HEK293 (cell line): ENCODE measurements around the gene NOPCHAP1.

Experiments
- CTCF ChIA-PET: fragments of 350-600 bp; formaldehyde crosslinking; extraction: SDS; loops from one replicate; lab custom pipeline; 2021; ENCODE audit warnings: antibody characterized with exemption; lab: Yijun Ruan, JAX
- POLR2A ChIA-PET: fragments of 300-600 bp; formaldehyde crosslinking; extraction: SDS; loops from one replicate; lab custom pipeline; 2020; ENCODE audit warnings: antibody characterized with exemption, inconsistent platforms; lab: Yijun Ruan, JAX
- H3K27ac ChIP-seq: fragments of 200-500 bp; sonication (Bioruptor generic); 2 replicates; pipeline ENCODE4 v1.5.1; 2014; ENCODE audit warnings: low read depth, low read length, control low read depth, inconsistent platforms; ENCODE audit errors: extremely low read depth
- H3K36me3 ChIP-seq, 2 experiments: fragments of 200-500 bp in 1 of 2; sonication (Bioruptor generic) in 1 of 2; 1 replicate in 1 of 2; 2 replicates in 1 of 2; pipeline ENCODE4 v1.5.1; 2014 to 2017; ENCODE audit warnings: inconsistent platforms in 2 of 2, low read length in 2 of 2; ENCODE audit not compliant: control insufficient read depth in 2 of 2, insufficient read depth in 1 of 2
- H3K4me1 ChIP-seq: fragments of 200-500 bp; sonication (Bioruptor generic); 2 replicates; pipeline ENCODE4 v1.5.1; 2014; ENCODE audit warnings: mild to moderate bottlenecking, low read length, inconsistent platforms; ENCODE audit not compliant: control insufficient read depth, insufficient read depth
- H3K4me3 ChIP-seq: 2 replicates; pipeline ENCODE4 v1.5.1; 2011; ENCODE audit warnings: low read depth, mild to moderate bottlenecking, control low read depth, low read length, moderate library complexity
- H3K9me3 ChIP-seq: fragments of 200-500 bp; sonication (Bioruptor generic); 2 replicates; pipeline ENCODE4 v1.5.1; 2014; ENCODE audit warnings: low read depth, low read length, inconsistent platforms; ENCODE audit not compliant: control insufficient read depth, insufficient read depth
- ATF2 ChIP-seq: fragments of 450-650 bp; formaldehyde crosslinking; IDR thresholded peaks from 2 replicates; pipeline ENCODE4 v1.5.1; 2016; ENCODE audit warnings: missing biosample characterization, missing genetic modification characterization, low read depth
- FEZF1 ChIP-seq: fragments of 450-650 bp; formaldehyde crosslinking; IDR thresholded peaks from 2 replicates; pipeline ENCODE4 v1.5.1; 2016; ENCODE audit warnings: missing biosample characterization, missing genetic modification characterization
- KLF17 ChIP-seq: fragments of 450-650 bp; formaldehyde crosslinking; IDR thresholded peaks from 2 replicates; pipeline ENCODE4 v1.5.1; 2016; ENCODE audit warnings: missing biosample characterization, missing genetic modification characterization
- ZBTB44 ChIP-seq: fragments of 450-650 bp; IDR thresholded peaks from 2 replicates; pipeline ENCODE4 v1.5.1; 2018; ENCODE audit warnings: missing biosample characterization, mild to moderate bottlenecking, missing genetic modification characterization
- ZIC2 ChIP-seq: fragments of 450-650 bp; formaldehyde crosslinking; IDR thresholded peaks from 2 replicates; pipeline ENCODE4 v1.5.1; 2016; ENCODE audit warnings: missing biosample characterization, missing genetic modification characterization
- ZNF133 ChIP-seq: fragments of 450-650 bp; formaldehyde crosslinking; IDR thresholded peaks from 2 replicates; pipeline ENCODE4 v1.5.1; 2016; ENCODE audit warnings: missing biosample characterization, missing genetic modification characterization
- ZNF223 ChIP-seq: fragments of 450-650 bp; formaldehyde crosslinking; IDR thresholded peaks from 2 replicates; pipeline ENCODE4 v1.5.1; 2016; ENCODE audit warnings: missing biosample characterization, missing genetic modification characterization
- ZNF280C ChIP-seq: fragments of 450-650 bp; formaldehyde crosslinking; IDR thresholded peaks from 2 replicates; pipeline ENCODE4 v1.5.1; 2016; ENCODE audit warnings: missing biosample characterization, missing genetic modification characterization
- ZNF280D ChIP-seq: fragments of 450-650 bp; formaldehyde crosslinking; IDR thresholded peaks from 2 replicates; pipeline ENCODE4 v1.5.1; 2016; ENCODE audit warnings: missing biosample characterization, missing genetic modification characterization
- ZNF292 ChIP-seq: fragments of 450-650 bp; formaldehyde crosslinking; IDR thresholded peaks from 2 replicates; pipeline ENCODE4 v1.5.1; 2016; ENCODE audit warnings: low read depth, missing biosample characterization, missing genetic modification characterization, borderline replicate concordance
- ZNF341 ChIP-seq: fragments of 450-650 bp; formaldehyde crosslinking; IDR thresholded peaks from 2 replicates; pipeline ENCODE4; 2016; ENCODE audit warnings: low read depth, missing biosample characterization, missing genetic modification characterization
- ZNF354C ChIP-seq: fragments of 450-650 bp; formaldehyde crosslinking; IDR thresholded peaks from 2 replicates; pipeline ENCODE4 v1.5.1; 2016; ENCODE audit warnings: missing biosample characterization, missing genetic modification characterization, low read depth, borderline replicate concordance
- ZNF510 ChIP-seq: fragments of 450-650 bp; formaldehyde crosslinking; IDR thresholded peaks from 2 replicates; pipeline ENCODE4 v1.5.1; 2018; ENCODE audit warnings: mild to moderate bottlenecking, missing genetic modification characterization, missing biosample characterization; ENCODE audit not compliant: insufficient replicate concordance
- ZNF513 ChIP-seq: fragments of 450-650 bp; IDR thresholded peaks from 2 replicates; pipeline ENCODE4 v1.5.1; 2018; ENCODE audit warnings: missing biosample characterization, missing genetic modification characterization
- ZNF561 ChIP-seq: fragments of 450-650 bp; IDR thresholded peaks from 2 replicates; pipeline ENCODE4 v1.5.1; 2018; ENCODE audit warnings: missing biosample characterization, missing genetic modification characterization, borderline replicate concordance
- ZNF600 ChIP-seq: fragments of 450-650 bp; formaldehyde crosslinking; IDR thresholded peaks from 2 replicates; pipeline ENCODE4 v1.5.1; 2016; ENCODE audit warnings: missing biosample characterization, missing genetic modification characterization
- ZNF621 ChIP-seq: fragments of 450-650 bp; formaldehyde crosslinking; IDR thresholded peaks from 2 replicates; pipeline ENCODE4 v1.5.1; 2017; ENCODE audit warnings: missing biosample characterization, missing genetic modification characterization
- ZSCAN30 ChIP-seq: fragments of 450-650 bp; IDR thresholded peaks from 2 replicates; pipeline ENCODE4 v1.5.1; 2018; ENCODE audit warnings: missing biosample characterization, mild to moderate bottlenecking, missing genetic modification characterization, moderate library complexity
- ZXDB ChIP-seq: fragments of 450-650 bp; formaldehyde crosslinking; IDR thresholded peaks from 2 replicates; pipeline ENCODE4 v1.5.1; 2016; ENCODE audit warnings: missing biosample characterization, missing genetic modification characterization

The NOPCHAP1 gene

GRCh38 chr12:105013892-105014291, 27.8 kb downstream of the NOPCHAP1 start (continued):
- peak; percentile 62 for TF ChIP-seq ZBTB44 (tag by site-specific recombination)
- peak; percentile 78 for TF ChIP-seq FEZF1 (tag by site-specific recombination)
- peak; percentile 72 for TF ChIP-seq ZIC2 (tag by site-specific recombination)

GRCh38 chr12:105014603-105015002, 28.5 kb downstream of the NOPCHAP1 start:
- POLR2A ChIA-PET: interaction anchor here (0.7 kb wide), 1 partner anchor 10 kb away, joined by 3 read pairs; no protein-coding TSS in a partner anchor
- Histone ChIP-seq H3K4me1 (no peaks in the 10 kb centered on the region), H3K27ac (no peak overlapping the region), H3K9me3 (no peaks in the 10 kb centered on the region), H3K36me3 (peaks cover 0 to 26% of the 10 kb centered on the region in 2 experiments; a peak in 1 of 3 replicates), H3K4me3 (no peak overlapping the region)
- TF ChIP-seq ZNF561 (tag by site-specific recombination) (no peak), ZNF600 (tag by site-specific recombination) (no peak), ZNF280C (tag by site-specific recombination) (no peak), ZNF341 (no peak), ZNF513 (no peak), KLF17 (tag by site-specific recombination) (no peak), ZNF223 (tag by site-specific recombination) (no peak), ZNF354C (tag by site-specific recombination) (no peak), ZNF621 (tag by site-specific recombination) (no peak), ZNF292 (tag by site-specific recombination) (no peak), ATF2 (tag by site-specific recombination) (no peak), ZNF510 (no peak), ZSCAN30 (no peak), ZXDB (tag by site-specific recombination) (no peak), ZNF280D (tag by site-specific recombination) (no peak), ZNF133 (no peak)
- CTCF ChIA-PET: no interaction called here
